AG08395 (cell line): Measurements from ENCODE around the gene CPD.

Experiments
- DNase-seq: peaks from one replicate; pipeline ENCODE4 v3.0.0; 2012; ENCODE audit warnings: mixed read lengths, low spot score

The CPD gene

GRCh38 chr17:30505868-30506417 is 127.2 kb downstream of the CPD start:
- no peak for DNase-seq

- DNase-seq = no peak
Measured at GRCh38 chr17:30506481-30506880, 127.8 kb downstream of the CPD start.

- no peak for DNase-seq
Measured at GRCh38 chr17:30513346-30513745, 134.6 kb downstream of the CPD start.

- DNase-seq = no peak
Measured at GRCh38 chr17:30514895-30515596, 136.3 kb downstream of the CPD start.

- DNase-seq = no peak
Measured at GRCh38 chr17:30517786-30518185, 139.1 kb downstream of the CPD start.

GRCh38 chr17:30519166-30519565 is 140.4 kb downstream of the CPD start:
- no peak for DNase-seq
